NCI-H526 treated with DMSO at 0.1 percent for 48 hours (cell line): ENCODE data around the gene ITGB1BP1.
A peak's percentile ranks its signal among the peaks of the same experiment; 100 is the strongest.

Experiments used
- DNase-seq: peaks from one replicate; lab custom pipeline; 2025; lab: John Stamatoyannopoulos, UW

The ITGB1BP1 gene

DNA sequence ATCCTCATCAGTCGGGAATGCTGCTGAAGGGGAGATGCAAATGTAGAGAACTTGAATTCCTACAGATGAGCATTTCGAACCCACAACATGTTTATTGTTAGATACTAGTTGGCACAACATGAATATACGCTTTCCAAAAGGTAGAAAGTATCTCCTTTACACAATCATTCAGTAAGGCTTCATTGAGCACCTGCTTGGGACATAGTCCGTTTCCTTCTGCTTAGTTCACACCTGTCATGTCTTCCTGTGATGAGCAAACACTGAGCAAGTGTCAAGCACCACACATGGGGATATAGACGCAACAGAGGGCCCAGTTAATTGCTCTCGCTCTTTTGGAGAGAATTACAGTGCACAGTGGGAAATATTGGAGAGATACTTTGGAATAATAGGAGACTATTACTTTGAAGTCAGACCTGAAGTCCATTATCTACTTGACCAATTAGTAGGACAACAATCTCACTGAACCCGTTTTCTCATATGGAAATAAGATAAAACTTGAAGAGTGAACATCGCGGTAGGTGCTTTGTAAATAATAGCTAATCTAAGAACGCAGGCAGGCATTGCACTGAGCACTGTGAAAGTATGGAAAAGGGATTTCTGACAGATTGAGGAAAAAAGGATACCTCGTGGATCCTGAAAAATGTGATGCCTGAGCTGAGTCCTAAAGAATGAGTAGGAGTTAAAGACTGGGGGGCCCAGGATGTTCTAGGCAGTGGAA is 1.3 kb upstream of the ITGB1BP1 start:
- DNase-seq, result no peak

DNA sequence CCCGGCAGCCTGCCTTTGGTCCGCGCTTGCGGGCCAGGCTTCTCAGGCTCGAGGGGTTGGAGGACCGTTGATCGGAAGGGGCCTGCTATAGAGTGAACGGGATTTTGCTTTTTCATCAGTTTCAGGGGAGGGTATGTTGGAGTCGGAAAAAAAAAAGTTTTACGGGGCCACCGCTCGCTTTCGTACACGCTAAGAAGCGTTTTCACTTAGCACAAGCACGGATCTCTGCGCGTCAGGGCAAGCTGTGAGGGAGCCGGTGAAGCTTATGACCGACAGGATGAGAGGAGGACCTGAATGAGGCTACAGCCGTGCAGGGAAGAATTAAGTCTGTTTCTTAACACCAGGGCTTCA is 569 bp upstream of the ITGB1BP1 start:
- DNase-seq, result peak; percentile 18

DNA sequence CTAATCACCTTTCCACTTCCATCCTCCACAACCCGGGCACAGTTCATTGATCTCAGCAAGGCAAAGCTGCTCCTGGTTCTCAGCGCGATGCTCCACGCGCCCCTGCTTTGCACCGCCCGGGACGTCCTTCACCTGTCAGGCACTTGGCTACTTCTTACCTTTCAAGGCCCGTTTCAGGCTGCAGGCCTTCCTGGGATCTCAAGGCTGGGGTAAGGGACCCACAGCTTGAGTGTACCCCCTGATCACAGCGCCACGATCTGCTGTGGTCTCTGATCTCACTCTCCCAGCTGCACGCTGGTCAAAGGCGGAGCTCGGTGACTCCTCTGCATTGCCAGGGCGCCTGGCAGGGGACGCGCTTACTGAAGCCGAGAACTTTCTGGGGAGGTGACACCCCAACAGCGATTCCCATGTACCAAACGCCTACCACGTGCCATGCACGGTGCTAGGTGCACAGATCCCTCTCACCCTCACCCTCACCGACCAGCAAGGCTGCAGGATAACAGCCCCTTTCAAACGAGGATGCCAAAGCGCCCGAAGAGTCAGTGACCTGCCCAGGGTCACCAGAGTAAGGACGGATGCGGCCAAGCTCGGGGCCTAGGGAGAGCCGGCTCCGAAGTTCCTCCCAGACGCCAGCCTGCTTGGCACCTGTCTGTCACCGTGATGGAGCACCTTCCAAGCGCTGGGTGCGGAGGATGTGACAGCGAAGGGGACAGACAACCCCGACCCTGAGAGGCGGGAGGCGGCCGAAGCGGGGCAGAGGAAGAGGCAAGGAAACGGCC is 818 bp downstream of the ITGB1BP1 start:
- DNase-seq, result peak; percentile 35

DNA sequence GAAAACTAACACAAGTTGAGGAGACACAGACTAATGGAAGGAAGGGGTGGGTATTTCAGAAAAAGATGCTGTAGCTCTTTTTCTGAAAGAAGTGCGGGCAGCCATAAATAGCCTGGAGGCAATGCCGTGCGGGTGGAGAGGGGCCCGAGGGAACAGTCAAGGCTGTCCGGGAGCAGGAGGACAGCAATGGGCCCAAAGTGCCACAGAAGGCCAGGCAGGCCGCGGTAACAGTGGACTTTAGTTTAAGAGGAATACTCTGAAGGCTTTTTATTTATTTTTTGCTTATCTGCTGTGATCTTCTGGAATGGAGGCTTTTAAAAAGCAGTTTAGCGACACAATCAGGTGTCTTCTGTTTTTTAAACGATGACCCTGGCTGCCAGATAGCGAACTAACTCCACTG is 2.8 kb downstream of the ITGB1BP1 start:
- DNase-seq, result no peak

DNA sequence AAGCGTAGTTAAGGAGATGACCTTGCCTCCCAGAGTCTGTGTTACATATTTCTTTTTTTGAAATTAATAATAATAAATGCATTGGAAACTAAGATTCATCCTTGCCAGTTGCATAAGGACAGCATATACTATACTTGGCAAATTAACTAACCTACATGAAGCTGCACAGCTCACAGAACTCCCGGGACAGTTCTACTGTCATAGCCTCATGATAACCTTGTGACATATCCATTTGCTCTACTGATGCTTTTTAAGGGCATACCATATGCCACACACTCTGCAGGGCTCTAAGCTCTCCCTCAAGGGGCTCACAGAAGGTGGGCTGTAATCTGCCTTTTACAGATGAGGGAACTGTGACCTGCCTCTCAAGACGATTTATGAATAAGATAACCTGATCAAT is 3.8 kb downstream of the ITGB1BP1 start:
- DNase-seq, result no peak

DNA sequence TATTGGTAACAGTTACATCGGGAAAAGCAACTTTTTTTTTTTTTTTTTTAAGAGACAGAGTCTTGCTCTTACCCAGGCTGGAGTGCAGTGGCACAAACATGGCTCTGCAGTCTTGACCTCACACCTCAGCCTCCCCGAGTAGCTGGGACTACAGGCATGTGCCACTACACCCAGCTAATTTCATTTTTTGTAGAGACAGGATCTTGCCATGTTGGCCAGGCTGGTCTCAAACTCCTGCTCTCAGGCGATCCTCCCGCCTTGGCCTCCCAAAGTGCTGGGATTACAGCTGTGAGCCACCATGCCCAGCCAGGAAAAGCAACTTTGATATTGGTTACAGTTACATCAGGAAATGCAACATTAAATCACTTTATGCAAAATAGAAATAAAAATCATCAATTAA is 4.6 kb downstream of the ITGB1BP1 start:
- no peak for DNase-seq

DNA sequence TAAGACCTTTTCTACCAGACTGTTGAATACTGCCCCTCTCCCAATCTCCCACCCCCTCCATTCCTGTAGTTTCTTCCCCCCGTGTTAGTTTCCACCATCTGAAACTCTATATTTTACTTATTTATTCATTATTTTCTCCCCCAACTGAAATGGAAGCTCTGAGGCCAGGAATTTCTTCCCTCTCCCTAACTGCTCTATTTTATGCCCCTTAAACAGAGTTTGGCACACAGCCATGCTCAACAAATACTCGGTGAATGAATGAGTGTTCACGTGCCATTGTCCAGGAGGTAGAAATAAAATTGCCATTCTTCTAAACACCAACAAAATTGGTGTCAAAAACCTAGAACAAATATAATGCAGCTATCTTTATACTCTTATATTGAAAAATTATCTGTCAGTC is 5.6 kb downstream of the ITGB1BP1 start:
- DNase-seq, result no peak

DNA sequence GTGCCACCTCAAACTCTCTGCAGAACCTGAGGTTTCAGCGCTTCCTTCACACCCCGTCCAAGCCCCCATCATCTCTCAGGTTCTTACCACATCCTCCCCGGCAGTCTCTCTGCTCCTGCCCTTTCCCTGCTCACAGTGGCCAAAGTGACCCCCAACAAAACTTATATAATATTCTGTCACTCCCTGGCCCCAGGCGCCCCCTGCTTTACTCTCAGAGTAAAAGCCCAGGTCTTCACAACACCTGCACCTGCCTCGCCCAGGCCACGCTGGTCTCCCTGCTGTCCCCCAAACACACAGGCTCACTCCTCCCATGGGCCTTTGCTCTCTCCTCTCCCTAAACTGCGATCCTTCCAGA is 6.4 kb downstream of the ITGB1BP1 start:
- DNase-seq, result no peak

DNA sequence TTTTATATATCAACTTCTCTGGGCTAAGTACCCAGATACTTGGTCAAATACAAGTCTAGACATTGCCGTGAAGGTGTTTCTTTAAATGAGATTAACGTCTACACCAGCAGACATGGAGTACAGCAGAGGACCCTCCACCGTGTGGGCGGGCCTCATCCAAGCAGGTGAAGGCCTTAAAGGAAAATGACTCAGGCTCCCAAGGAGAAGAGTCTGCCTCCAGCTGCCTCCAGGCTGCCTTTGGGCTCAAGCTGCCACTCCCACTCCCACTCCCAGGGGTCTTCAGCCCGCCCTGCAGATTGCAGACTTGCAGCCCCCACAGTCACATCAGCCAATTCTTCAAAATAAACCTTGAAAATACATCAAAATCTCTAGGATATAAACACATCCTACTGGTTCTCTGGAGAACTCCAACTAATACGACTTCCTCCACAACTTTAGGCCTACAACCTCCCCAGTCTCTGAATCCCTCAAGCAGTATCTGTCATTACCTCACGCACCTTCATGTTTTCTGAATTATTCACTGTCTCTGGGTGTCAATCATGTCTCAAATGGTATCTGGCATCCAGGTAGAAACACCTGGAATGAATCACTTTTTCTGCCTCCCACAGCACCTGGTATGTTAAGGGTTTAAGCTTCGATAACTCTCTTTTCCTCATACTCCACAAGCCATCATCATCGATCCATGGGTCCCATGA is 6.9 kb downstream of the ITGB1BP1 start:
- DNase-seq, result no peak

DNA sequence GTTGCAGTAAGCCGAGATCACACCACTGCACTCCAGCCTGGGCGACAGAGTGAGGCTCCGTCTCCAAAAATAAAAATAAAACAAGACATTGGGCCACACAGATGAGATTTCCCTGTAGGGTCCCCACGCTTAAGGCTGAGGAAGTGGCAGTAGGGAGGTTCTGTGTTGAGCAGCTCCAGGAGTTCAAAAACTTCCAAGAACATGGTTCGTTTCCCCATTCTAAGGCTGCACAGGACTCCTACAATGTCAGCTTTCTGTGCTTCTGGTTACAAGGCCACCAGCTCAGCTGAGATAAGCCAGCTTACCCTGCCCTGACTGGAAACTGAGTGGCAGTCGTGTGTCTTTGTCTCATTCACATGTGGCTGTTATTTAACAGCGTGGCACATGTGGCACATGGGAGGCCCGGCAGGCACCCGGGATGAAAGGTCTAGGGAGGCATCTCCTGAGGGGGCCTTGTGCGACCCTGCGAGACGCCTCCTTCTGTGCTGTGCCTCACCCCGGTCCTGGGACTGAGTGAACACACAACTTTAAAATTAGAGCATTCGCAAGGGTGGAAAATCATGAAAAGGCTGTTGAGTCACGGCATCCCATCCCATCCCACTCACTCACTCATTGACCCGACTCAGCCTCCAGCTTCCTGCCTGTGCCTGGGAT is 7.7 kb downstream of the ITGB1BP1 start:
- no peak for DNase-seq

DNA sequence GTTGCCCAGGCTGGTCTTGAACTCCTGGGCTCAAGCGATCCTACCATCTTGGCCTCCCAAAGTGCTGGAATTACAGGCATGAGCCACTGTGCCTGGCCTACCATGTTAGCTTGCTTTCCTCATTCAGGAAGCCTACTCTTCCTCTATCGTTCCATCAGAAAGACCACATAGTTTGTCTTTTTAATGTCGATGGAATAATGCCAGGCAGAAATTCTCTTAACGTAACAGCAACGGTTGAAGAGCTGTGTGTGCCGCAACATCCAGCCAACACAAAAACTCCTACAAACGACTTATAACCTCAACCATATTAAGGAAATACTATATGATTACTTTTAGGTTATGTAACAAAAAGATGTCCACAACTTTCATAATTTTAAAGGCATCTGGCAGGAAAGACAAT is 10.5 kb downstream of the ITGB1BP1 start:
- no peak for DNase-seq

DNA sequence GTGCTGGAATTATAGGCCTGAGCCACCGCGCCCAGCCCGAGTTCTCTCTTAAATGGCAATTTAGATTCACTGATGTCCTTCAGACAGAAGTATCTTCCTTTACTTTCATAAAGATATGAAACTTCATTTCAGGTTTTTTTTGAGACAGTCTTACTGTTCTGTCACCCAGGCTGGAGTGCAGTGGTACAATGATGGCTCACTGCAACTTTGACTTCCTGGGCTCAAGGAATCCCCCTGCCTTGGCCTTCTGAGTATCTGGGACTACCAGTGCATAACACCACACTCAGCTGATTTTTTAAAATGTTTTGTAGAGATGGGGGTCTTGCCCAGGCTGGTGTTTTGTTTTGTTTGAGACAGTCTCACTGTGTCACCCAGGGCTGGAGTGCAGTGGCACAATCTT is 13.2 kb downstream of the ITGB1BP1 start:
- no peak for DNase-seq

DNA sequence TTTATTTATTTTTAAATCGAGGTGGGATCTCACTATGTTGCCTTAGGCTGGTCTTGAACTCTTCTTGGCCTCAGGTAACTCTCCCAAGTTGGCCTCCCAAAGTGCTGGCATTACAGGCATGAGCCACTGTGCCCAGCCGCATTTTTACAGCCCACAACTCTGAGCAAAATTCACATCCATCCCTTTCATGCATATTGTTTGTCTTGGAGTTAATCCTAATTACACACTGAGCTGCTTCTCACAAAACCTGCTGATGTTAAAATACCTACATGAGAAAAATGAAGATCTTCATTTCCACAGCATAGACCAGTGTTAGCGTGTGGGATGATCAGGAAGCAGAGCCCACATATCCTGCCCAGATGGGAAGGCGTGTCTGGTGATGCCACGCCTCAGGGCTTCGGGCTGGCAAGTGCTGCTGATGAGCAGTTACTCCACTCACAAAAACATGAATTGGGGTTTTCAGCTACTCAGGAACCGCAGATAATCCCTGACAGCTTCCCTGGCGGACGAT is 14.6 kb downstream of the ITGB1BP1 start:
- no peak for DNase-seq

DNA sequence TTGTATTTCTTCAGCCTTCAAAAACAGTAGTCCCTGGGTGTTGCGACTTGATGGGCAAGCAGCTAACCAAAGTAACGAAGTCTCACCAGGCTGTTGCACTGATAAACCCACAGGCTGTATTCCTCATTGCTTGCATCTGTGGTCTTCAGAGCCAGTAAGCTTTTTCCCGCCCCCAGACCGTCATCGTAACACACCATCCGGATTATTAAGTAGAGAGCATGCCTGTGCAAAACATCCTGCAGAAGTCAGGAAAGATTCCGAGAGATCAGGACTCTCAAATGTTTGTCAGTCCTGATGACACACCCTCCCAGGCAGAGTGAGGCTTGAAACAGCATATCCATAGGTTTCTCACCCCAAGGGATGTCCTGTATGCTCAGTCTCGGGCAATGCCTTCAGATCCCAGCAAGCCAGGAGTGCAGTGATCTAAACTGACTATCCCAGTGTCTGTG is 15.9 kb downstream of the ITGB1BP1 start:
- DNase-seq, result no peak

DNA sequence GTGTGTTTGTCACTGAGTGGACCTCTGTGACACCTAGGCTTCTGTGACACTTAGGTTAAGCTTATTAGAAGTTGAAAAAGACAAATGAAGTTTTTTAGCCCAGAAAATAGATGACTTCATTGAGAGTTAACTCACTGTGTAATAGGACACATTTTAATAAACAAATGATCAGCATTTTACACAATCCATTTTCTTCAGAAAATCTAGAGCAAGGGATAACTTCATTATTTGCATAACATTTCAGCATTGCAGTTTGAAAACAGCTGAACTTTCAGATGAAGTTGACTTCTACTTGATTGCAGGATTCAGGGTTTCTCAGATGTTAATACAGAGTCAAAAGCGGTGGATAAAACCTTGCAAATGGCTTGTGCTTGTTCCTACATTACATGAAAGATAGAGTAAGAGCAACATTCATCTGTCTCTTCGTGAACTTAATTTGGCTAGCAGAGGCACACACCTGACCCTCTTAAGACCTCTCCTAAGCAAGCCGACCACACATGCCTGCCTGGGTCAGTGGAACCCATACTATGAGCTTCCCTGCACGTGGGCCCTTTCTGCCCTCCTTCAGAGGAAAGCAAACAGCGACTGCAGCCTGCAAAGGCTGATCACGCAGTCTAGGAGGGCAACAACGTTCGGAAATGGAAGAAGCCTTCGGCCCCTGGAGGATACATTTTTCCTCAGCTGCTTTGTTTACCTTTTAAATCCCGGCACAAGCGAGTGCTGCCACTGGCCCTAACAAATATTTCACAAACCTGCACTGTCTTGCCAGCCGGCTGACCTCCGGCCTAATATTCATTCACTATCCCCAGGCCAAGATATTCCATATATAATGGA is 16.6 kb downstream of the ITGB1BP1 start:
- DNase-seq, result no peak

DNA sequence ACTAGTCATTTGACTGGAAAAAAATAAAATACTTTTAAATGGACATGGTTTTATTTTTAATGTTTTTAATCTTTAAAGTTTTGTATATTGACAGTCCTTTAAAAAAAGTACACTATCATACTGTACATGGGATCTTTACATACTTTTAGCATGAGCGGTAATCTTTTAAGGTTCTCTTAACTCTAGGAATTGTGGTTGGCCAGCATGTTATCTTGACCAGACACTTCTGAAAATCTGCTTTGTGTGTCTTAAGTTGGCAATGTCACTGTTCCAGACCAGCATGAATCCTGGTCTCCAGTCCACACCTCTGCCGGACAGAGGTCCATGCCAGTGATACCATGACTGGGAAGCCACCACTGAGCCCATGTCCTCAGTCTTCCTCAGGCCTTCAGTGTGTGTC is 17.7 kb downstream of the ITGB1BP1 start:
- no peak for DNase-seq

DNA sequence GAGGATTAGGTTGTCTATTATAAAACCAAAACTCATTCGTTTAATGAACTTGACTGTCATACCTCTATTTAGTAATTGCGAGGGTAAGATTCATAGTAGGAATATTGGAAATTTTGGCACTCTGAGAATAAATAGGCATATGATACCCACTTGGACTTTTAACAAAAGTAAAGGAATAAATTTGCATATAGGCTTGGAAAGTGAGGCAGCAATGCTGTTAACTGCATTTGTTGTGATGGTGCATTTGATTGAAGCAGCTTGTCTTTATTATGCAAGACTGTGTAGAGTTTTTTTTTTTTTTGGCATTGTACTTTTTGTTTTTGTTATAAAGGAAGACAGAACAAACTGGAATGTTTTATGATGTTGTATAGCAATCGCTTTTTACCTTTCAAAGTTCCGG is 18.9 kb downstream of the ITGB1BP1 start:
- DNase-seq, result no peak

DNA sequence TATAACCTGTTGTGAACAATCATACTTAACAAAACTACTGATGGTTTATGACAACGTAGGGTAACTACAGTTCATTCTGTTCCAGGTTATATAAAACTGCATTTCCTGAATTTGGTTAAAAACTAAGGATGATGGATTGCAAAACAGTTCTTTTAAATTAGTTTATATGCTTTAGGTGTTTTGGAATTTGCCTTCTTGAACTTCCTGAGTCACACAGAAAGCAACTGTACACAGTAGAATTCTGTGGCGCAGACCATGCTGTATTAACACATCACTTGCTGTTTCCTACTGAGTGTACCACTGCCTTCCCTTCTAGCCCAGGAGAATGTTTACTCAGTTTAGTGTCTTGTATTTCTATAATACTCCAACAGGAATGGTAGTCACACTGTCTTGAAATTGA is 19.4 kb downstream of the ITGB1BP1 start:
- DNase-seq, result no peak

DNA sequence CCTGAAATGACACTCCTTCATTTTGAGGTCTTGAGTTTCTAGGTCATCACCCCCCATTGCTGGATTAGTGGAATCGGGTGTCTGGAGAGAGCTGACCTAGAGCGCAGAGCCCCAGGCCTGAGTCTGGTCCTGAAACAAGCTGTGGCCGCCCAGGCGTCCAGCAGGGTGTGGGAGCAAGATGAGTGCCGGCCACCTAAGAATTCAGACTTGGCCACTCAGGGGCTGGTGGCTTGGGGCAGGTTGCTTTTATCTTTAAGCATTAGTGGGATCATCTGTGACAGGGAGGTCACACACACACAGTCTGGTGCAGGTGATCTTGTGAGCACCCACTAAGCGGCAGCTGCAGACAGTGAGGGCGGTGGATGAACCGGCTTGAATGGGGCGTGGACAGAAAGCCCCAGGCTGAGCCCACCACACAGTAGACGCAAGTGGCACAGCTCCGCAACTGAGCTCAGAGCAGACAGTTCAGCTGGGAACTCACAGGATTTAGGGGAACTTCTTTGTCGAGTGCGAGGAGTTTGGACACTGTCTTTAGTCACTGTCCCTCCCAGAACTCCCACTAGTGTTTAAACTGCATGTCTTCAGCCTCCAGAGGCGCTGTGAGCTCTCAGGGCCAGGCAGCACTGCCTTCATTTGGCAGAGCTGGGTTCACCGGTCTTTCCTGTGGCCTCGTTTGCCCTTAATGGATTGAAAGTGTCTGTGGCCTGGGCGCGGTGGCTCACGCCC is 21.5 kb downstream of the ITGB1BP1 start:
- DNase-seq, result no peak

DNA sequence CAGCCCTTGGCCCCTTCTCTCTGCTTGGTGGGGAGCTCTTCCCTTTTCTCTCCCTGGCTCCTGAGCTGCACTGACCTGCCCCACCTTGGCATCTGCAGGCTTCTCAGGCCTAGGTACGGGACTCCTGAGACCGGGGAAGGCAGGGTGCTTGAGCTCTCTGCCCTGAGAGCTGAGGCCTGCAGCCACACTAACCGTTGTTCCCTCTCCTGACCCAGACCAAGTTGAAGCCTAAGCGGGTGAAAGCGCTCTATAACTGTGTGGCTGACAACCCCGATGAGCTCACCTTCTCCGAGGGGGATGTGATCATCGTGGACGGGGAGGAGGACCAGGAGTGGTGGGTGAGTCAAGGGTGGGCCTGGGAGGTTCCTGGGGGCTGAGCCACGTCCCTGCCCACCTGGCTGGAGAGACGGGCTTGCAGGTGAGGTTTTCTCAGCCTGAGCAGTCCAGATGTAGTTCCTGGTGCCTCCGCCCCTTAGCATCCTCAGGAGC is 22.2 kb downstream of the ITGB1BP1 start:
- no peak for DNase-seq
